Fibroblast of pulmonary artery (primary cell): ENCODE data around the gene PSD.

Experiments
- DNase-seq: peaks from one replicate; pipeline ENCODE4 v3.0.0-alpha.2; 2010; ENCODE audit warnings: low read depth
- H3K4me3 ChIP-seq: replicated peaks from 2 replicates; pipeline ENCODE4 v1.5.1; 2011; ENCODE audit warnings: low read depth, mild to moderate bottlenecking, control low read depth, low read length, moderate library complexity
- CTCF ChIP-seq: IDR thresholded peaks from 2 replicates; pipeline ENCODE4 v1.5.1; 2011; ENCODE audit warnings: mild to moderate bottlenecking, control low read depth, low read length, inconsistent platforms; ENCODE audit errors: missing control alignments

Gene PSD

GRCh38 chr10:102438374-102438773 is 19.8 kb upstream of the PSD start:
- H3K4me3 ChIP-seq, result no peak overlapping the region
- TF ChIP-seq CTCF, result no peak
- DNase-seq, result no peak

- H3K4me3 ChIP-seq, result peak overlapping the region; percentile 6
- TF ChIP-seq CTCF, result no peak
- no peak for DNase-seq
Measured at GRCh38 chr10:102437515-102437914, 18.9 kb upstream of the PSD start.

- no peak for DNase-seq
- peak overlapping the region; percentile 57 for H3K4me3 ChIP-seq
- TF ChIP-seq CTCF, result no peak
Measured at GRCh38 chr10:102436312-102436711, 17.7 kb upstream of the PSD start.

GRCh38 chr10:102435529-102436233 is 17.1 kb upstream of the PSD start:
- peak overlapping the region; percentile 57 for H3K4me3 ChIP-seq
- DNase-seq, result peak; percentile 54
- TF ChIP-seq CTCF, result no peak

GRCh38 chr10:102435133-102435497 is 16.5 kb upstream of the PSD start:
- peak overlapping the region; percentile 57 for H3K4me3 ChIP-seq
- no peak for DNase-seq
- no peak for TF ChIP-seq CTCF

GRCh38 chr10:102434394-102435132 is 16.0 kb upstream of the PSD start:
- peak overlapping the region; percentile 57 for H3K4me3 ChIP-seq
- peak; percentile 84 for DNase-seq
- TF ChIP-seq CTCF, result no peak

- TF ChIP-seq CTCF, result no peak
- DNase-seq, result no peak
- no peak overlapping the region for H3K4me3 ChIP-seq
Measured at GRCh38 chr10:102433619-102434046, 15.0 kb upstream of the PSD start.
